ENCODE measurements around the gene CCND1.

DNA sequence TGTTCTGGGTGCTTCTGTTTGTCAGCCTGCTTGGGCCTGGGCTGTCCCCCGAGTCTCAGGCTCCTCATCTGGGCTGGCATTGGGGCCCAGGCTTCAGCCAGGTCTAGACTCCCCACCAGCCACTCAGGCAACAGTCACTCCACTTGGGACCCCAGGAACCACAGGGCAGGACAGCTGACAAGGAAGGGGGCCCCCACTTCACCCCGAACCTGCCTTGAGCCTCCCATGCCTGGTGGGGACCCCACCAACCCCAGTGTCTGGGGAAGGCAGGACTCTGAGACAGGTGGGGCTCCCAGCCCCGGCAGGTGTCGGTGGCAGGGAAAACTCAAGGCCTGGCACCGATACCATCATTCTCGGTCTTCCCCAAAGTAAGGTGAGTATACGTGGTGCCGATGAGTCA, 45.9 kb downstream of the CCND1 start:
- TF ChIP-seq, protein P1, sequence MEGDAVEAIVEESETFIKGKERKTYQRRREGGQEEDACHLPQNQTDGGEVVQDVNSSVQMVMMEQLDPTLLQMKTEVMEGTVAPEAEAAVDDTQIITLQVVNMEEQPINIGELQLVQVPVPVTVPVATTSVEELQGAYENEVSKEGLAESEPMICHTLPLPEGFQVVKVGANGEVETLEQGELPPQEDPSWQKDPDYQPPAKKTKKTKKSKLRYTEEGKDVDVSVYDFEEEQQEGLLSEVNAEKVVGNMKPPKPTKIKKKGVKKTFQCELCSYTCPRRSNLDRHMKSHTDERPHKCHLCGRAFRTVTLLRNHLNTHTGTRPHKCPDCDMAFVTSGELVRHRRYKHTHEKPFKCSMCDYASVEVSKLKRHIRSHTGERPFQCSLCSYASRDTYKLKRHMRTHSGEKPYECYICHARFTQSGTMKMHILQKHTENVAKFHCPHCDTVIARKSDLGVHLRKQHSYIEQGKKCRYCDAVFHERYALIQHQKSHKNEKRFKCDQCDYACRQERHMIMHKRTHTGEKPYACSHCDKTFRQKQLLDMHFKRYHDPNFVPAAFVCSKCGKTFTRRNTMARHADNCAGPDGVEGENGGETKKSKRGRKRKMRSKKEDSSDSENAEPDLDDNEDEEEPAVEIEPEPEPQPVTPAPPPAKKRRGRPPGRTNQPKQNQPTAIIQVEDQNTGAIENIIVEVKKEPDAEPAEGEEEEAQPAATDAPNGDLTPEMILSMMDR (IDR thresholded peaks at IDR 0.05), result no peak
- no peak for TF ChIP-seq POLR2A (IDR thresholded peaks at IDR 0.05)
